H1 (cell line): ENCODE results near the gene NXPH2. TPM values are rescaled to one million over a fixed set of nuclear protein-coding genes. Genes with fewer than 3 reads are reported as not detected.

Experiments used
- CTCF ChIA-PET: fragments of 300-600 bp; sonication (Branson Sonifier 250); formaldehyde crosslinking; loops from one replicate; lab custom pipeline; 2021; ENCODE audit not compliant: partially characterized antibody; lab: Charles Lee
- POLR2A ChIA-PET: fragments of 300-600 bp; sonication (Branson Sonifier 250); formaldehyde crosslinking; loops from one replicate; lab custom pipeline; 2021; ENCODE audit warnings: inconsistent platforms; ENCODE audit not compliant: partially characterized antibody; lab: Charles Lee
- DNase-seq, 2 experiments: peaks; one replicate each; pipeline versions ENCODE4 v3.0.0 to v3.0.0-alpha.2; 2010 to 2022; ENCODE audit warnings: low spot score in 2 of 2, low read depth in 1 of 2, mixed read lengths in 1 of 2
- FAIRE-seq: peaks from 2 replicates; lab custom pipeline; 2011; peaks lifted over from hg19 to GRCh38; lab: Jason Lieb, UNC
- H2AFZ ChIP-seq: 2 replicates; pipeline ENCODE4 v1.8.1; 2012; ENCODE audit warnings: low read length, inconsistent platforms
- H2AK5ac ChIP-seq: 2 replicates; pipeline ENCODE4 v1.6.1; 2013; ENCODE audit warnings: low read depth, low read length
- H2BK120ac ChIP-seq: replicated peaks from 2 replicates; pipeline ENCODE3; 2013; ENCODE audit warnings: low read depth, low read length, inconsistent platforms
- H2BK12ac ChIP-seq: 2 replicates; pipeline ENCODE4 v1.6.1; 2013; ENCODE audit warnings: low read depth, low read length
- H2BK15ac ChIP-seq: 2 replicates; pipeline ENCODE4 v1.6.1; 2013; ENCODE audit warnings: low read length
- H2BK20ac ChIP-seq: 2 replicates; pipeline ENCODE4 v1.6.1; 2013; ENCODE audit warnings: low read length
- H2BK5ac ChIP-seq: 2 replicates; pipeline ENCODE4 v1.6.1; 2013; ENCODE audit warnings: low read depth, low read length
- H3K14ac ChIP-seq: 2 replicates; pipeline ENCODE4 v1.6.1; 2013; ENCODE audit warnings: inconsistent platforms; ENCODE audit not compliant: insufficient read length
- H3K18ac ChIP-seq: 2 replicates; pipeline ENCODE4 v1.6.1; 2013; ENCODE audit warnings: low read length; ENCODE audit errors: extremely low read depth
- H3K23ac ChIP-seq: 2 replicates; pipeline ENCODE4 v1.6.1; 2013; ENCODE audit warnings: inconsistent platforms; ENCODE audit not compliant: insufficient read length
- H3K23me2 ChIP-seq: 2 replicates; pipeline ENCODE4 v1.6.1; 2013; ENCODE audit warnings: low read depth, low read length
- H3K27ac ChIP-seq: 2 replicates; pipeline ENCODE4 v1.6.1; 2011; ENCODE audit warnings: low read depth, low read length, inconsistent platforms
- H3K27me3 ChIP-seq, 4 experiments: replicated peaks in 1 of 4; 1 replicate in 1 of 4; 2 replicates in 3 of 4; pipeline versions ENCODE4 v1.6.1 to v1.8.1; 2011 to 2013; ENCODE audit warnings: low read length in 3 of 4, mild to moderate bottlenecking in 3 of 4, inconsistent platforms in 2 of 4, mixed read lengths in 2 of 4, moderate library complexity in 1 of 4; ENCODE audit not compliant: control insufficient read depth in 3 of 4, insufficient read depth in 3 of 4; ENCODE audit errors: extremely low read depth in 1 of 4
- H3K36me3 ChIP-seq, 4 experiments: 2 replicates each; pipeline versions ENCODE4 v1.6.1 to v1.8.1; 2011 to 2013; ENCODE audit warnings: mild to moderate bottlenecking in 4 of 4, low read length in 3 of 4, moderate library complexity in 2 of 4, control low read depth in 1 of 4, inconsistent platforms in 1 of 4; ENCODE audit not compliant: insufficient read depth in 4 of 4, control insufficient read depth in 2 of 4
- H3K4ac ChIP-seq: replicated peaks from 2 replicates; pipeline ENCODE3; 2013; ENCODE audit warnings: low read length, low read depth, mixed read lengths, inconsistent platforms; ENCODE audit not compliant: insufficient read length
- H3K4me1 ChIP-seq, 4 experiments: replicated peaks in 1 of 4; 1 replicate in 1 of 4; 2 replicates in 3 of 4; pipeline versions ENCODE4 v1.6.1 to v1.8.1; 2011 to 2013; ENCODE audit warnings: low read length in 3 of 4, inconsistent platforms in 2 of 4, mixed read lengths in 1 of 4; ENCODE audit not compliant: insufficient read depth in 4 of 4, control insufficient read depth in 3 of 4
- H3K4me2 ChIP-seq, 2 experiments: 2 replicates each; pipeline versions ENCODE4 v1.6.1 to v1.8.1; 2011 to 2013; ENCODE audit warnings: low read depth in 2 of 2, low read length in 2 of 2, control low read depth in 1 of 2, inconsistent platforms in 1 of 2, mild to moderate bottlenecking in 1 of 2; ENCODE audit not compliant: insufficient read depth in 1 of 2
- H3K4me3 ChIP-seq, 4 experiments: fragments of 200-600, 300-600 bp in 1 of 4; sonication (generic), shearing (Covaris generic), sonication (Bioruptor Twin) in 1 of 4; 2 replicates each; pipeline versions ENCODE4 v1.5.1 to v1.8.1; 2011 to 2016; ENCODE audit warnings: low read length in 4 of 4, low read depth in 3 of 4, control low read depth in 2 of 4, inconsistent platforms in 2 of 4, mild to moderate bottlenecking in 2 of 4, mixed read lengths in 1 of 4, moderate library complexity in 1 of 4; ENCODE audit not compliant: insufficient read depth in 2 of 4; ENCODE audit errors: extremely low read depth in 1 of 4
- H3K56ac ChIP-seq: replicated peaks from 2 replicates; pipeline ENCODE3; 2013; ENCODE audit warnings: low read depth, mild to moderate bottlenecking, mixed read lengths, low read length, inconsistent platforms; ENCODE audit not compliant: insufficient read length
- H3K79me1 ChIP-seq: 2 replicates; pipeline ENCODE4 v1.6.1; 2013; ENCODE audit warnings: low read depth, low read length, control low read depth
- H3K79me2 ChIP-seq, 2 experiments: 2 replicates each; pipeline versions ENCODE4 v1.6.1 to v1.8.1; 2012 to 2013; ENCODE audit warnings: low read length in 2 of 2, mild to moderate bottlenecking in 2 of 2, inconsistent platforms in 1 of 2; ENCODE audit not compliant: insufficient read depth in 2 of 2, control insufficient read depth in 1 of 2
- H3K9ac ChIP-seq, 4 experiments: replicated peaks in 1 of 4; 1 replicate in 1 of 4; 2 replicates in 3 of 4; pipeline versions ENCODE4 v1.6.1 to v1.8.1; 2011 to 2013; ENCODE audit warnings: low read depth in 3 of 4, low read length in 3 of 4, control low read depth in 2 of 4, mild to moderate bottlenecking in 2 of 4, moderate library complexity in 2 of 4, inconsistent platforms in 1 of 4; ENCODE audit errors: extremely low read depth in 1 of 4
- H3K9me3 ChIP-seq, 2 experiments: 2 replicates each; pipeline versions ENCODE4 v1.6.1 to v1.8.1; 2012 to 2013; ENCODE audit warnings: mild to moderate bottlenecking in 2 of 2, moderate library complexity in 2 of 2, control low read depth in 1 of 2, inconsistent platforms in 1 of 2, low read depth in 1 of 2, low read length in 1 of 2, mixed read lengths in 1 of 2; ENCODE audit not compliant: insufficient read depth in 2 of 2
- H4K20me1 ChIP-seq, 2 experiments: replicated peaks in 1 of 2; 2 replicates each; pipeline versions ENCODE3 to v1.8.1; 2011 to 2013; ENCODE audit warnings: inconsistent platforms in 2 of 2, low read length in 2 of 2, mild to moderate bottlenecking in 1 of 2; ENCODE audit not compliant: insufficient read depth in 2 of 2, control insufficient read depth in 1 of 2
- H4K5ac ChIP-seq: 2 replicates; pipeline ENCODE4 v1.6.1; 2013; ENCODE audit warnings: low read length, low read depth, mixed read lengths, inconsistent platforms; ENCODE audit not compliant: insufficient read length
- H4K8ac ChIP-seq: 2 replicates; pipeline ENCODE4 v1.8.0; 2013; ENCODE audit warnings: mild to moderate bottlenecking, moderate library complexity, low read length, inconsistent platforms; ENCODE audit not compliant: insufficient read depth; ENCODE audit errors: extremely low read depth
- H4K91ac ChIP-seq: replicated peaks from 2 replicates; pipeline ENCODE3; 2013; ENCODE audit warnings: low read length, mixed read lengths, inconsistent platforms; ENCODE audit not compliant: insufficient read length
- BACH1 ChIP-seq: IDR thresholded peaks from 2 replicates; pipeline ENCODE4 v1.6.1; 2012; ENCODE audit warnings: low read length, improper control_type of control experiment
- BCL11A ChIP-seq, 2 experiments: IDR thresholded peaks; one replicate each; pipeline ENCODE4 v1.6.1; 2011; ENCODE audit warnings: low read depth in 2 of 2, low read length in 2 of 2, mild to moderate bottlenecking in 2 of 2
- BRCA1 ChIP-seq: IDR thresholded peaks from 2 replicates; pipeline ENCODE4 v1.6.1; 2012; ENCODE audit warnings: low read depth, low read length, improper control_type of control experiment
- CBX8 ChIP-seq: fragments of 300-800, 300-1000 bp; sonication (generic); IDR thresholded peaks from 2 replicates; pipeline ENCODE4 v1.7.1; 2016; ENCODE audit warnings: low read depth, low read length, borderline replicate concordance
- CREB1 ChIP-seq: IDR thresholded peaks from 2 replicates; pipeline ENCODE4 v1.6.1; 2012; ENCODE audit warnings: inconsistent platforms
- NRF1 ChIP-seq: IDR thresholded peaks from 2 replicates; pipeline ENCODE4 v1.6.1; 2011; ENCODE audit warnings: mild to moderate bottlenecking, low read depth, low read length, improper control_type of control experiment
- SIX5 ChIP-seq: IDR thresholded peaks from 2 replicates; pipeline ENCODE4 v1.6.1; 2011; ENCODE audit warnings: mild to moderate bottlenecking, low read depth, low read length
- SP1 ChIP-seq: IDR thresholded peaks from 2 replicates; pipeline ENCODE4 v1.6.1; 2011; ENCODE audit warnings: low read depth, low read length
- SP4 ChIP-seq: IDR thresholded peaks from 2 replicates; pipeline ENCODE4 v1.6.1; 2012; ENCODE audit warnings: low read length, inconsistent platforms
- TAF1 ChIP-seq: IDR thresholded peaks from 2 replicates; pipeline ENCODE4 v1.6.1; 2011; ENCODE audit warnings: mild to moderate bottlenecking, low read depth, low read length
- TEAD4 ChIP-seq: IDR thresholded peaks from 2 replicates; pipeline ENCODE4 v1.6.1; 2012; ENCODE audit warnings: low read depth, low read length, inconsistent platforms, mixed read lengths
- polyA plus RNA-seq, 7 experiments: library from polyadenylated mRNA; depleted of rRNA in 3 of 7; stranded (reverse) in 5 of 7; unstranded in 2 of 7; fragments of >200 nt in 5 of 7; fragments of 200-250 nt in 2 of 7; gene quantifications; 1 replicate in 5 of 7; 2 replicates in 1 of 7; 4 replicates in 1 of 7; pipeline versions ENCODE4 v1.2.1 to v1.2.3, GENCODE V29; 2011 to 2013; ENCODE audit warnings: missing spikeins in 2 of 7, mixed read lengths in 2 of 7
- total RNA-seq: library from RNA; stranded (reverse); fragmentation: NEBNext Ultra II Directional; extraction: Animal tissue kit (Norgen Biotek cat#: 25700); gene quantifications from 2 replicates; pipeline ENCODE4 v1.2.1, GENCODE V29; 2021

Gene NXPH2
- total and polyA plus RNA-seq, 2 of the 8 experiments (the other 6 are each of a cell fraction or from before 2014, with no cell fraction given): 1.9 to 6.9 TPM

DNA sequence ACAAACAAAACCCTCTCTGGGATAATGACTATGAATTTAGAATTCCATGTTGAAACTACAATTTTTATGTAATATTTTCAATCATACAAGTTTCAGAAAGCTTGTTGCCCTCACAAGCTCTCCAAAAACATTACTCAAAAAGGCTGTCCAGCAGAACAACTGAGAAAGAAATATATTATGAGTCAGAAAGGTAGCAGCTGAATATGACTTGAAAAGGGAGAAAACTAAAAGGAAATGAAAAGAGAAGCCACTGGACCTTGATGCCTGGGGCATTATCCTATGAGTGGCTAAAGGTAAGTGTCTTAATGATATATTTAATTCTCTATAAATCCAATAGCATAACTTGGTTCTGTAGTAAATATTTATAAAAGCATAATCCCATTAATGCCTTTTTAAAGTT lies 61.8 kb downstream of the NXPH2 start:
- FAIRE-seq: no peak
- Histone ChIP-seq H3K79me2 (no peaks in the 10 kb centered on the region), H2BK12ac (no peak overlapping the region), H3K4ac (no peak overlapping the region), H3K27ac (no peak overlapping the region), H3K18ac (no peak overlapping the region), H3K56ac (no peak overlapping the region), H3K14ac (no peak overlapping the region), H3K9me3 (no peaks in the 10 kb centered on the region), H2BK15ac (no peak overlapping the region), H3K79me1 (no peaks in the 10 kb centered on the region), H3K4me3 (no peak overlapping the region), H3K4me1 (peaks cover 0 to 3% (median 0%) of the 10 kb centered on the region in 4 experiments; a peak in 3 of 7 replicates), H2BK5ac (no peak overlapping the region), H3K23ac (no peak overlapping the region), H4K8ac (no peak overlapping the region), H3K4me2 (no peak overlapping the region), H3K9ac (no peak overlapping the region), H2AFZ (no peak overlapping the region), H3K27me3 (no peaks in the 10 kb centered on the region), H2BK120ac (no peak overlapping the region), H2AK5ac (no peak overlapping the region), H3K23me2 (no peaks in the 10 kb centered on the region), H4K20me1 (no peaks in the 10 kb centered on the region), H2BK20ac (no peak overlapping the region), H4K5ac (no peak overlapping the region), H3K36me3 (no peaks in the 10 kb centered on the region), H4K91ac (no peak overlapping the region)
- ChIA-PET CTCF (interaction anchor here (1.2 to 1.7 kb wide), 4 partner anchors 8 to 241 kb away, joined by 3 to 6 read pairs (median 3); no protein-coding TSS in a partner anchor), POLR2A (no interaction called here)
- TF ChIP-seq BACH1: no peak
- no peak for TF ChIP-seq NRF1
- no peak for TF ChIP-seq SIX5
- no peak for TF ChIP-seq SP4
- no peak for TF ChIP-seq TEAD4
- TF ChIP-seq SP1: no peak
- no peak for TF ChIP-seq BCL11A (IDR thresholded peaks at IDR 0.05; ENCODE audit: low read depth in 2 of 2, low read length in 2 of 2)
- TF ChIP-seq CREB1: no peak
- no peak for TF ChIP-seq BRCA1
- TF ChIP-seq CBX8: no peak
- no peak for TF ChIP-seq TAF1
- DNase-seq: no peak
